DMS114 treated with DMSO at 0.1 percent for 48 hours (cell line): Measurements from ENCODE around the gene SHLD1.
"Not testable (repeated sequence)": the region's sequence is repeated elsewhere in the genome, so short reads cannot be mapped to it uniquely, and the experiment has no call there.

Experiments
- DNase-seq: peaks from one replicate; lab custom pipeline; 2025; ENCODE audit not compliant: unreplicated experiment; lab: John Stamatoyannopoulos, UW

SHLD1 gene

GRCh38 chr20:5735845-5736510 is 14.2 kb upstream of the SHLD1 start:
- no peak for DNase-seq

GRCh38 chr20:5737619-5737953 is 12.6 kb upstream of the SHLD1 start:
- no peak for DNase-seq

DNA sequence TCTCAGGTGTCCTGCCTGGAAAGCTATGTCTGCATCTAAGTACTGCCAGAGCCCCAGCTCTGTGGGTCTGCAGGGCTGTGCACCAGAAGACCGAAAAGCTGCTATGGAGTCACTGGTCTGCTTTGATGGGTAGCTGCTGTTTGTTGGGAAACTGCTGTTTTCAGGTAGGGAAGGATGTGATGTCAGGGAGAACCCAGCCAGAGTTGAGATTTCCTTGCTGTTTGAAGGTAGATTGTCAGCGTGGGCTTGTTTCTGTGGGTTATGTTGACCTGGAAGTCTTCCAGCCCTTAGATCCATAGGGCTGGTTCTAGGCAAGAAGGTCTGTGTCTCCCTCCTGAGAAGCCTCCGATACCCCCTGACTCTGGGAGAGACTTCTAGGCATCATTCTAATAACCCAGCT is 12.2 kb upstream of the SHLD1 start:
- DNase-seq, result no peak

DNA sequence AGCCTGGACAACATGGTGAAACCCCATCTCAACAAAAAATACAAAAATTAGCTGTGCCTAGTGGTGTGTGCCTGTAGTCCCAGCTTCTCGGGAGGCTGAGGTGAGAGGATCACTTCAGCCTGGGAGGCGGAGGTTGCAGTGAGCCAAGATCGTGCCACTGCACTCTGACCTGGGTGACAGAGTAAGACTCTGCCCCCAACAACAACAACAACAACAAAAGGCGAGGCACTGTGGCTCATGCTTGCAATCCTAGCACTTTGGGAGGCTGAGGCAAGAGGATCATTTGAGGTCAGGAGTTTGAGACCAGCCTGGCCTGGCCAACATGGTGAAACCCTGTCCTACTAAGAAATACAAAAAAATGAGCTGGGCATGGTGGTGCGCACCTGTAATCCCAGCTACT is 9.6 kb upstream of the SHLD1 start:
- DNase-seq, result not testable (repeated sequence)

DNA sequence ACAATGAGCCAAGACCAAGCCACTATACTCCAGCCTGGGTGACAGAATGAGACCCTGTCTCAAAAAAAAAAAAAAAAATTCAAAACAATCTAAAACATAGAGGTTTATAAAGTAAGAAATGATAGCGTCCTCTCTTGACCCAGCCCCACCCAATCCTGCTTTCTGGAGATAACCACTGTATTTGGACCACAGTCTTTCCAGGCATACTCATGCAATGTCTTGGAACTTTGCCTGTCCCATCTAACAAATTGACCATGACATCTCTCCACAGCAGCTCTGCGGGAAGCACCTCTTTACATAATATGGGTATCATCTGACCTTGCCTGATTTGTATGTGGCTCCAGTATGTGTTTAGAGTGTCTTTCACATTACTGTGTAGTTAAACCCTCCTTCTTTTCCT is 9.1 kb upstream of the SHLD1 start:
- DNase-seq, result no peak

DNA sequence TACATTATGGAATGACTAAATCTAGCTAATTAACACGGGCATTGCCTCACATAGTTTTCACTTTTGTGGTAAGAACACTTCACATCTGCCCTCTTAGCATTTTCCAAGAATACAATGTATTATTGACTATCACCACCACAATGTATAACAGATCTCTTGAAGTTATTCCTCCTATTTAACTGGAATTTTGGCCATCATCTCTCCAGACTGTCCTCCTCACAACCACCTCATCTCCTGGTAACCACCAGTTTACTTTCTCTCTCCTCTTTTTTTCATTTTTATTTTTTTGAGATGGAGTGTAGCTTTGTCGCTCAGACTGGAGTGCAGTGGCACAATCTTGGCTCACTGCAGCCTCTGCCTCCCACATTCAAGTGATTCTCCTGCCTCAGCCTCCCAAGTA is 8.2 kb upstream of the SHLD1 start:
- no peak for DNase-seq

- no peak for DNase-seq
These were observed 4.7 kb upstream of the SHLD1 start for GRCh38 chr20:5745416-5746030.

- DNase-seq, result no peak
These were observed 4.1 kb upstream of the SHLD1 start for GRCh38 chr20:5746064-5746463.

DNA sequence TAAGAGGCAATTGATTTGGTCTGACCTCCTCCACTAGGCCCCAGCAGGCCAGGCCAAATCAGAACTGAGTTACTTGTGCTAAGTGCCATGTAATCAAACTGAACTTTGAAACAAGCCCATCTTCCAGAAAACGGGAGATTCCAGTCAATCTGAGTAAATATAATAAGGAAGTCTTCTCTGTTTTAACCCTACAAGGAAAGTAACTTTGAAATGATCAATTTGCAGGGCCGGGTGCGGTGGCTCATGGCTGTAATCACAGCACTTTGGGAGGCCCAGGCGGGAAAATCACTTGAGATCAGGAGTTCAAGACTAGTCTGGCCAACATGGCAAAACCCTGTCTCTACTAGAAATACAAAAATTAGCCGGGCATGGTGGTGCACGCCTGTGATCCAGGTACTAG is 2.0 kb upstream of the SHLD1 start:
- no peak for DNase-seq

DNA sequence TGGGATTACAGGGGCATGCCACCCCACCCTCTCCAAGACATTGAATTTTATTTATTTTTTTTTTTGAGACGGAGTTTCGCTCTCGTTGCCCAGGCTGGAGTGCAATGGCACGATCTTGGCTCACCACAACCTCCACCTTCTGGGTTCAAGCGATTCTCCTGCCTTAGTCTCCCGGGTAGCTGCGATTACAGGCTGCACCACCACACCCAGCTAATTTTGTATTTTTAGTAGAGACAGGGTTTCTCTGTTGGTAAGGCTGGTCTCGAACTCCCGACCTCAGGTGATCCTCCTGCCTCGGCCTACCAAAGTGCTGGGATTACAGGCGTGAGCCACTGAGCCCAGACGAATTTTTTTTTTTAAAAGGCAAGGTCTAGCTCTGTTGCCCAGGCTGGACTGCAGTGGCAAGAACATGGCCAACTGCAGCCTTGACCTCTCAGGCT is 669 bp upstream of the SHLD1 start:
- DNase-seq, result not testable (repeated sequence)

DNA sequence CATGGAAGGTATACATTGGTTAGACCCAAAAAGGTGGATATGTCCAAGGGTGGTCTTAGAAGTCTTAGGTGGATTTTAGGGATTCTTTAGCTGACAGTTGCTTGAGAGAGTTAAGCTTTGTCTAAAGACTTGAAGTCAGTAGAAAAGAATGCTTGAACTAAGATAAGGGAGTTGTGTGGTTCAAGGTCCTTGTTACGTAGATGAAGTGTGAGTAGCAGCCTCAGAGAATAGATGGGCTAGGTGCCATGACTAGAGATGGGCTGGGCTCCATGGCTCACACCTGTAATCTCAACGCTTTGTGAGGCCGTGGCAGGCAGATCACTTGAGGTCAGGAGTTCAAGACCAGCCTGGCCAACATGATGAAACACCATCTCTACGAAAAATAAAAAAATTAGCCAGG is 1.7 kb downstream of the SHLD1 start:
- DNase-seq, result no peak

GRCh38 chr20:5753814-5754213 is 3.6 kb downstream of the SHLD1 start:
- no peak for DNase-seq

DNA sequence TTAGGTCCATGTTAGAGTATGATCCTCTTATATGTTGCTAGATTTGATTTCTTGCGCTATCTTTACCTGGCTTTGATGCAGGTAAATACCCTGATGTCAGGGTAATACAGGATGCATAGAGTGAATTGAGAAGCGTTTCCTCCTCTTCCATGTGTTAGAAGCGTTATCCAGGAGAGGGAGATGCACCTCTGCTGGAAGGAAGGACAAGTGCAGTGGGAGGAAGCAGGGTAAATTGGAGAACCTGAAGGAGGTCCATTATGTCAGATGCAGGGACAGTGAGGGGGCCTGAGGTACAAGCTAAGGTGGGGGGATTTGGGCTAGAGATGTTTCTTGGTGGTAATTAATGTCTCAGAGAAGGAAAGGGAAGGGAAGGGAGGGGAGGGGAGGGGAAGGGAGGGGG is 7.7 kb downstream of the SHLD1 start:
- no peak for DNase-seq

- DNase-seq, result no peak
These were observed 16.0 kb downstream of the SHLD1 start for GRCh38 chr20:5766085-5766764.

GRCh38 chr20:5767493-5768098 is 17.4 kb downstream of the SHLD1 start:
- no peak for DNase-seq

DNA sequence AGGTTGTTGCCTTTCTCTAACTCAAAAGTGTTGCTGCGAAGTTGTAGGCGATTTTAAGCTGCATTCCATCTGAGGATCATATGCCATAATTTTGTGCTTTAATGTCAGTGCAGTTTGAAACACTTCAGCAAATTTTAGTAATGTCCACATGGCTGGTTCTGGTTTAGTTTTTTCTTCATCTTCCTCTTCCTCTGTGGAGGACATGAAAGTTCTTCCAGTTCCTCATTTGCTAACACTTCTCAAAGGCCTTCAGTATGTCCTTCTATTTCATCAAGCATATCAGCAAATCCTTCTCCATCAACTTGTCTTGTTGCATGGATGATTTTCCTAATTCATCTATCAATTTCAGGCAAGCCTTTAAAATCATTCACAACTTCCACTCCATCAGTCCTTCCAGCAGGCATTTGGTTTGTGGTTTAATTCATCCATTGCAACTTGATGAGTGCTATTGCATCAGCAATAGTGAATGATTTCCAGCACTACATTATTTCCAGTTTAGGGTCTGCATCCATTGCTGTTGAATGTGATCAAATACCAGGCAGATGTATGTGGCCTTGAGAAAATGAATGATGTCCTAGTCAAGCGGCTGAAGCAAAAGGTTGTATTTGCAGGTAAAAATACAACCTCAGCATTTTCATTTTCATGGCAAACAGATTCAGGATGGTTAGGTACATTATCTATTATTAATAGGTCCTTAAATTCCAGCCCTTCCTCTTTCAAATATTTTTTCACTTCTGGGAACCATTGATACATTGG is 20.2 kb downstream of the SHLD1 start:
- DNase-seq, result no peak

- no peak for DNase-seq
These were observed 20.8 kb downstream of the SHLD1 start for GRCh38 chr20:5770987-5771318.

DNA sequence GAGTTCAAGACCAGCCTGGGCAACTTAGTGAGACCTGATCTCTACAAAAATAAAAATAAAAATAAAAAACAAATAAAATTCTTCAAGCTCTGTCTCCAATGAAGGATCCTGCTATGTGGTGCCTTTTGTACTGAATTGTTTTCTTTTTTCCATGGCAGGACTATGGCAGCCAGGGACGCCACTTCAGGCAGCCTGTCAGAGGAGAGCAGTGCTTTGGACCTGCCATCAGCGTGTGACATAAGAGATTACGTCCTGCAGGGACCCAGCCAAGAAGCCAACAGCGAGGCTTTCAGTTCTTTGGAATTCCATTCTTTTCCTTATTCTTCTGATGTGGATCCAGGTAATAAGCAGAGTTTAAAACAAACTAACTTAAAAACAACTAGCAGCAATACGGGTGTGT is 22.5 kb downstream of the SHLD1 start:
- DNase-seq, result no peak

DNA sequence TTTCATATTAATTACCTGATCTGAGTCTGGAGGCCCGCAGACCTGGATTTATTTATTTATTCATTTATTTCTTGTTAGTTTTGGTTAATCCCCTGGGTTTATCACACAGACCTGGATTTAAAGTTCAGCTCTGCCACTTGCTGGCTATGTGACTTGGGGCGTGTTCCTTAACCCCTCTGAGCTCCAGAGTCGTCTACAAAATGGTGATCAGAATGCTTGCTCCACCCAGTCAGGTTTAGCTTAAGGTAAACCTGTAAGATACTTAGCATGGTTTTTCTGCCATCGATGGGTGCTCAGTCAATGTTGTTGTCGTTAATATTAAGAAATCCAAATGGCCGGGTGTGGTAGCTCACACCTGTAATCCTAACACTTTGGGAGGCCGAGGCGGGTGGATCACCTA is 23.4 kb downstream of the SHLD1 start:
- no peak for DNase-seq

DNA sequence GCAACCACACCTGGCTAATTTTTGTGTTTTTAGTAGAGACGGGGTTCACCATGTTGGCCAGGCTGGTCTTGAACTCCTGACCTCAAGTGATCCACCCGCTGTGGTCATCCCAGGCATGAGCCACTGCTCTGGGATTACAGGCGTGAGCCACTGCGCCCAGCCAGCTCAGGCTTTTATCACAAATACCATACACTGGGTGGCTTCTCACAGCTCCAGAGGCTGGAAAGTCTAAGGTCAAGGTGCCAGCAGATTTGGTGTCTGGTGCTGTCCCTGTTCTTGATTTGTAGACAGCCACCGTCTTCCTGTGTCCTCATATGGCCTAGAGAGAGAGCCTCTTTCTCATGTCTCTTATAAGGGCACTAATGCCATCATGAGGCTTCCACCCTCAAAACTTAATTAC is 25.9 kb downstream of the SHLD1 start:
- no peak for DNase-seq

DNA sequence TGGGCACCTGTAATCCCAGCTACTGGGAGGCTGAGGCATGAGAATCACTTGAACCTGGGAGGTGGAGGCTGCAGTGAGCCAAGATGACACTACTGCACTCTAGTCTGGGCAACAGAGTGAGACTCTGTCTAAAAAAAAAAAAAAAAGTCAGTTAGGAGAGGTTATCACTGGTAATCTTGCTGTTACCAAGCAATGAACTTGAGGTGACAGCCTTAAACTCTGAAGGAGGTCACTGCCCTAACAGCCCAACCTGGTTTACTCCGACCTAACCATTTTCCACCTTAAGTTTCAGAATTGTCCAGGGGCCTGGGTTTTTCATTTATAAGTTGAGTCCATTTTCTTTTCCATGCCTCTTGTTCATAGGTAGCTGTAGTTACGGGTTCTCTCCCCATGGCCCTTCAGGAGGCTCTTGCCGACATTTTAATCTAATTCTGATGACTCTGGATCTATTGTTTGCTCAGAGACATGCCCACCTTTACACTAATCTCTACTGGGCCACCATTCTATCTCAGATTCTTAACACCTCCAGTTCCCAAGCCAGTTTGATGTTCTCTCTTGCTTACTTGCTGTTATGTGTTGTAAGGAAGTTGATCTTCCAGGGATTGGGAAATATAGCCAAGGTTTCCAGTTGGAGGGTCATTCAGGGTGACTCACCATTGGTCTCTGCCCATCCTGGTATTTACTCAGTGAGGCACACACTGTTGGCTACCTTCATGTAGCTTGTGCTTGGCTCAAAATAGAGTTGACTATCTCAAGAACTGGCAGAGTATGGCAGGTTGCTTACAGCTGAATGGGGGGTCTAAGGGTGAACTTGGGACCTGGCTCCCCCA is 29.1 kb downstream of the SHLD1 start:
- no peak for DNase-seq
